ENCODE results near the gene TCF4. TPM values are rescaled to one million over a fixed set of nuclear protein-coding genes. Genes with fewer than 3 reads are reported as not detected.

TCF4 gene
- total and polyA plus RNA-seq, 2 of the 13 experiments (the other 11 are each of a cell fraction or from before 2014, with no cell fraction given) = not detected

DNA sequence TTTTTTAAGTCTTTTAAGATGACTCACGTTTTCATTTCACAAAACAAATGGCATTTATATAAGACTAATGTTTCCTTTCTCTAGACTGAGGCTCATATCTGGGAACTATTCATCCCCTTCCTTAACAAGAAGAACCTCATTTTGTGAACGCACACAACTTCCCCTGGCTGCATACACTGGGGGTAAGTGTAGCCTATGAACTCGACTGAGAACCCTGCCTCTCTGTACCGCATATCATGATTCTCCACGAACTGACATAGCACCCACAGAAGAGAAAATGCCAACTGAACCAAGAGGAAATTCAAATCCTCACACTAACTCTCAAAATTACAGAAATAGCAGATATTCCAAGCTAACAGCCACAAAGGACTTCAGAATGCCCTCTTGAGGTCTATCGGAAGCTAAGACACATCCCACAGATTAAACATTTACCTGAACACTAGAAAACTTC, 236.7 kb downstream of the TCF4 start:
- Histone ChIP-seq H3K9ac (ENCODE audit: insufficient read depth, low read depth, low read length) (no peak overlapping the region), H3K27ac (ENCODE audit: extremely low read length, insufficient read depth, low read length) (no peak overlapping the region), H3K4me2 (ENCODE audit: low read depth, low read length) (no peak overlapping the region), H3K36me3 (replicated peaks in 1 of 2; ENCODE audit: control insufficient read depth in 1 of 2, insufficient read depth in 2 of 2, low read length in 2 of 2) (no peaks in the 10 kb centered on the region), H3K79me2 (ENCODE audit: insufficient read depth, low read length) (no peaks in the 10 kb centered on the region), H3K9me3 (ENCODE audit: low read length) (no peaks in the 10 kb centered on the region), H3K27me3 (ENCODE audit: control insufficient read depth in 1 of 2, insufficient read depth in 2 of 2, low read length in 2 of 2) (no peaks in the 10 kb centered on the region), H2AFZ (ENCODE audit: low read length) (no peak overlapping the region), H3K4me1 (ENCODE audit: insufficient read depth, low read length) (no peaks in the 10 kb centered on the region), H4K20me1 (ENCODE audit: insufficient read depth, low read length) (no peaks in the 10 kb centered on the region), H3K4me3 (replicated peaks in 1 of 3; ENCODE audit: insufficient read depth in 1 of 3, low read depth in 2 of 3, low read length in 3 of 3) (no peak overlapping the region)
- no peak for DNase-seq (ENCODE audit: low spot score)
- CTCF ChIA-PET (ENCODE audit: low intra/inter-chr PET ratio, low total read pairs) = no interaction called here
- in situ Hi-C loops (cut with HindIII; ENCODE audit: extremely low pct_ligation_motif_present, low pct_unique_long_range_greater_than_20kb) = no loop called here
- WGBS (ENCODE audit: low lambda C conversion rate) = 2% methylated on average over 6 of the region's 6 CpGs
- no TSS peak for BruUV-seq (replicated peaks)
- intact Hi-C loops (cut with micrococcal nuclease; ENCODE audit: unreplicated experiment) = no loop called here
- no peak for FAIRE-seq
- POLR2A ChIA-PET = no interaction called here
- TF ChIP-seq CEBPG (CRISPR knock-in tag; IDR thresholded peaks at IDR 0.05) (no peak), ZNF274 (CRISPR knock-in tag; IDR thresholded peaks at IDR 0.05) (no peak), PLRG1 (conservative IDR thresholded peaks at IDR 0.05) (no peak), ZNF550 (CRISPR knock-in tag; IDR thresholded peaks at IDR 0.05; ENCODE audit: borderline replicate concordance) (no peak)
- TF ChIP-seq, protein P1, sequence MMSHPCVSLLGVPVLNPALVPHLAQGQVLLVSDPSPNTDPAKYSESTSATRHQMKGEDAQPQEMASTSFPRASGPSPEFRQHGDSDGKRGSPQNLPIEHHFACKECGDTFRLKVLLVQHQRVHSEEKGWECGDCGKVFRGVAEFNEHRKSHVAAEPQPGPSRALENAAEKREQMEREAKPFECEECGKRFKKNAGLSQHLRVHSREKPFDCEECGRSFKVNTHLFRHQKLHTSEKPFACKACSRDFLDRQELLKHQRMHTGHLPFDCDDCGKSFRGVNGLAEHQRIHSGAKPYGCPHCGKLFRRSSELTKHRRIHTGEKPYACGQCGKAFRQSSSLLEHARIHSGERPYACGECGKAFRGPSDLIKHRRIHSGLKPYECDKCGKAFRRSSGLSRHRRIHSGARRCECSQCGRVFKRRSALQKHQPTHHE (CRISPR knock-in tag; IDR thresholded peaks at IDR 0.05; ENCODE audit: borderline replicate concordance) = no peak
- TF ChIP-seq, protein P2, sequence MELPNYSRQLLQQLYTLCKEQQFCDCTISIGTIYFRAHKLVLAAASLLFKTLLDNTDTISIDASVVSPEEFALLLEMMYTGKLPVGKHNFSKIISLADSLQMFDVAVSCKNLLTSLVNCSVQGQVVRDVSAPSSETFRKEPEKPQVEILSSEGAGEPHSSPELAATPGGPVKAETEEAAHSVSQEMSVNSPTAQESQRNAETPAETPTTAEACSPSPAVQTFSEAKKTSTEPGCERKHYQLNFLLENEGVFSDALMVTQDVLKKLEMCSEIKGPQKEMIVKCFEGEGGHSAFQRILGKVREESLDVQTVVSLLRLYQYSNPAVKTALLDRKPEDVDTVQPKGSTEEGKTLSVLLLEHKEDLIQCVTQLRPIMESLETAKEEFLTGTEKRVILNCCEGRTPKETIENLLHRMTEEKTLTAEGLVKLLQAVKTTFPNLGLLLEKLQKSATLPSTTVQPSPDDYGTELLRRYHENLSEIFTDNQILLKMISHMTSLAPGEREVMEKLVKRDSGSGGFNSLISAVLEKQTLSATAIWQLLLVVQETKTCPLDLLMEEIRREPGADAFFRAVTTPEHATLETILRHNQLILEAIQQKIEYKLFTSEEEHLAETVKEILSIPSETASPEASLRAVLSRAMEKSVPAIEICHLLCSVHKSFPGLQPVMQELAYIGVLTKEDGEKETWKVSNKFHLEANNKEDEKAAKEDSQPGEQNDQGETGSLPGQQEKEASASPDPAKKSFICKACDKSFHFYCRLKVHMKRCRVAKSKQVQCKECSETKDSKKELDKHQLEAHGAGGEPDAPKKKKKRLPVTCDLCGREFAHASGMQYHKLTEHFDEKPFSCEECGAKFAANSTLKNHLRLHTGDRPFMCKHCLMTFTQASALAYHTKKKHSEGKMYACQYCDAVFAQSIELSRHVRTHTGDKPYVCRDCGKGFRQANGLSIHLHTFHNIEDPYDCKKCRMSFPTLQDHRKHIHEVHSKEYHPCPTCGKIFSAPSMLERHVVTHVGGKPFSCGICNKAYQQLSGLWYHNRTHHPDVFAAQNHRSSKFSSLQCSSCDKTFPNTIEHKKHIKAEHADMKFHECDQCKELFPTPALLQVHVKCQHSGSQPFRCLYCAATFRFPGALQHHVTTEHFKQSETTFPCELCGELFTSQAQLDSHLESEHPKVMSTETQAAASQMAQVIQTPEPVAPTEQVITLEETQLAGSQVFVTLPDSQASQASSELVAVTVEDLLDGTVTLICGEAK (IDR thresholded peaks at IDR 0.05) = no peak
- TF ChIP-seq, protein P2 (CRISPR knock-in tag; IDR thresholded peaks at IDR 0.05) = no peak
- TF ChIP-seq, protein P3, sequence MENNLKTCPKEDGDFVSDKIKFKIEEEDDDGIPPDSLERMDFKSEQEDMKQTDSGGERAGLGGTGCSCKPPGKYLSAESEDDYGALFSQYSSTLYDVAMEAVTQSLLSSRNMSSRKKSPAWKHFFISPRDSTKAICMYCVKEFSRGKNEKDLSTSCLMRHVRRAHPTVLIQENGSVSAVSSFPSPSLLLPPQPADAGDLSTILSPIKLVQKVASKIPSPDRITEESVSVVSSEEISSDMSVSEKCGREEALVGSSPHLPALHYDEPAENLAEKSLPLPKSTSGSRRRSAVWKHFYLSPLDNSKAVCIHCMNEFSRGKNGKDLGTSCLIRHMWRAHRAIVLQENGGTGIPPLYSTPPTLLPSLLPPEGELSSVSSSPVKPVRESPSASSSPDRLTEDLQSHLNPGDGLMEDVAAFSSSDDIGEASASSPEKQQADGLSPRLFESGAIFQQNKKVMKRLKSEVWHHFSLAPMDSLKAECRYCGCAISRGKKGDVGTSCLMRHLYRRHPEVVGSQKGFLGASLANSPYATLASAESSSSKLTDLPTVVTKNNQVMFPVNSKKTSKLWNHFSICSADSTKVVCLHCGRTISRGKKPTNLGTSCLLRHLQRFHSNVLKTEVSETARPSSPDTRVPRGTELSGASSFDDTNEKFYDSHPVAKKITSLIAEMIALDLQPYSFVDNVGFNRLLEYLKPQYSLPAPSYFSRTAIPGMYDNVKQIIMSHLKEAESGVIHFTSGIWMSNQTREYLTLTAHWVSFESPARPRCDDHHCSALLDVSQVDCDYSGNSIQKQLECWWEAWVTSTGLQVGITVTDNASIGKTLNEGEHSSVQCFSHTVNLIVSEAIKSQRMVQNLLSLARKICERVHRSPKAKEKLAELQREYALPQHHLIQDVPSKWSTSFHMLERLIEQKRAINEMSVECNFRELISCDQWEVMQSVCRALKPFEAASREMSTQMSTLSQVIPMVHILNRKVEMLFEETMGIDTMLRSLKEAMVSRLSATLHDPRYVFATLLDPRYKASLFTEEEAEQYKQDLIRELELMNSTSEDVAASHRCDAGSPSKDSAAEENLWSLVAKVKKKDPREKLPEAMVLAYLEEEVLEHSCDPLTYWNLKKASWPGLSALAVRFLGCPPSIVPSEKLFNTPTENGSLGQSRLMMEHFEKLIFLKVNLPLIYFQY (CRISPR knock-in tag; IDR thresholded peaks at IDR 0.05; ENCODE audit: borderline replicate concordance) = no peak
- no peak for ATAC-seq

All from HepG2 (cell line).